CD4-positive, alpha-beta T cell treated with Interferon gamma for 1 hour (primary cell): ENCODE data around the gene MTG1.
"Not testable (repeated sequence)": the region's sequence is repeated elsewhere in the genome, so short reads cannot be mapped to it uniquely, and the experiment has no call there.

ENCODE experiments used
- DNase-seq: peaks from one replicate; pipeline ENCODE4 v3.0.0-alpha.2; 2020

MTG1 gene

DNA sequence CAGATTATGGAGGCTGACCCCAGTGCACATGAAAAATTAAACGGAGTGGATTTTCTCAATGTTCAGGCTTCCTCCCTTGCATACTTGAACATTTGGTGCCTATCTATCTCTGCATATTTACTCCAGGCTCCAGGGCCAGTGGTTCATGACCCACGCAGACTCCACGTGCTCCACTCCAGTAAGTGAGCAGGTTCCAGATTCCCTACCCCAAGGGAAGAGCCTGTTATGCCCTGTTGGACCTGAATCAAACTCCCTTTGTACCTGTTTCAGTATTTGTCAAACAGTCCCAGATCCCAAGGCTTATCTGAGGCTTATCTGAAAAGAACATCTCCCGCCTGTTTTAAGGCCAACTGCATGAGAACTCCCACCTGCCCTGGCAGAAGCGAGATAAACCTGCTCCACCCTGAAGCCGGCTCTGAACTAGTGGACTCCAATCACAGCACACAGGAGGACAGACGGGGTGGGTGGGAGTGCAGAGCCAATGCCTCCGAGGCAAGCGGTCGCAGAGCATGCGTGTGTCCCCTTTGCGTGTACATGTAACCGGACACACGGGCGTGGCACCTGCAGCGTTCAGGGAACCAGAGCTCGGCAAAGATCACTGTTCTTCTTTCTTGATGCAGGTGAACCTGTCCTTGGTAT is 33.9 kb upstream of the MTG1 start:
- DNase-seq: no peak

DNA sequence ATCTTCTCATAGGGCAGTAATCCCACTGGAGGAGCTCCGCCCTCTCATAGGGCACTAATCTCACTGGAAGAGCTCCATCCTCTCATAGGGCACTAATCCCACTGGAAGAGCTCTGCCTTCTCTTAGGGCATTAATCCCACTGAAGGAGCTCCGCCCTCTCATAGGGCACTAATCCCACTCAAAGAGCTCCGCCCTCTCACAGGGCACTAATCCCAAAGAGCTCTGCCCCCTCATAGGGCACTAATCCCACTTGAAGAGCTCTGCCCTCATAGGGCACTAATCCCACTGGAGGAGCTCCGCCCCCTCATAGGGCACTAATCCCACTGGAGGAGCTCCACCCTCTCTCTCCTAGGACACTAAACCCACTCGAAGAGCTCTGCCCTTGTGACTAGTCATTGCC is 32.7 kb upstream of the MTG1 start:
- DNase-seq: no peak

DNA sequence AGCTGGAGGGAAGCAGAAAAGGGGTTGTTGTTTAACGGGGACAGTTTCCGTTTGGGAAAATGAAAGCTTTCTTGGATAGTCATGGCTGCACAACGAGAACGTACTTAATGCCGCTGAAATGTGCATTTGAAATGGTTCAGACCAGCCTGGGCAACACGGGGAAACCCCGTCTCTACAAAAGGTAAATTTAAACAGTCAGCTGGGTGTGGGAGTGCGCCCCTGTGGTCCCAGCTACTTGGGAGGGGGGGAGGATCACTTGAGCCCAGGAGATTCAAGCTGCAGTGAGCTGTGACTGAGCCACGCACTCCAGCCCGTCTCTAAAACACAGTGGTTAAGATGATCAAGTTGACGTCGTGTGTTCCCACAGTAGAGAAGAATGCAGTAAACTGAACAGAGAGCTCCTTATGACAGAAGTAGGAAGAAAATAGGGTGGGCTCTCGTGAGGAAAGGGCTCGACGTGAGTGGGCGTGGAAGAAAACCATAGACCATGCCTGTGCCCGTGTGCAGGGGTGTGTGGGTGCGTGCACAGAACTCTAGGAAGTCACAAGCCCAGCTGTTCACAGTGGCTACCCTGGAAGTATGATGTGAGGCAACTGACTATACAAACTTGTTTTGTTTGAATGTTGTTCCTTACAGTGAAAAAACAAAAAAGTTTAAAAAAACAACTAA is 32.0 kb upstream of the MTG1 start:
- no peak for DNase-seq

DNA sequence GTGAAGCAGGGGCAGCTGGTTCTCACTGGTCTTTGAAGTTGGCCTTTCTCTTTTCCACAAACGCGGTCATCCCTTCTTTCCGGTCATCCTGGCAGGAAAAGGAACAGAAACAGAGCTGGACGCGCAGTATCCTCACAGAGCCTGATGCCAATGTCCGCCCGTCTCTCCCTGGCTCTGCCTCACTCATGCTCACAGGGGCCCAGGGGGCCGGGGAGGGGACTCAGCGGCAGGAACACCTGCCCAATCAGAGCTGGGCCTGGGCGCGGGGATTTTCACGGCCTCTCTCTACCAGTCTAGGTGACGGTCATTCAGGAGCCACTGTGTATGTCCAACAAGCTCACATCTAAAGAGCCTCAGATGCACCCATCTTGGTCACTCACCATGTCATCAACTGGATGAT is 31.1 kb upstream of the MTG1 start:
- DNase-seq: no peak

DNA sequence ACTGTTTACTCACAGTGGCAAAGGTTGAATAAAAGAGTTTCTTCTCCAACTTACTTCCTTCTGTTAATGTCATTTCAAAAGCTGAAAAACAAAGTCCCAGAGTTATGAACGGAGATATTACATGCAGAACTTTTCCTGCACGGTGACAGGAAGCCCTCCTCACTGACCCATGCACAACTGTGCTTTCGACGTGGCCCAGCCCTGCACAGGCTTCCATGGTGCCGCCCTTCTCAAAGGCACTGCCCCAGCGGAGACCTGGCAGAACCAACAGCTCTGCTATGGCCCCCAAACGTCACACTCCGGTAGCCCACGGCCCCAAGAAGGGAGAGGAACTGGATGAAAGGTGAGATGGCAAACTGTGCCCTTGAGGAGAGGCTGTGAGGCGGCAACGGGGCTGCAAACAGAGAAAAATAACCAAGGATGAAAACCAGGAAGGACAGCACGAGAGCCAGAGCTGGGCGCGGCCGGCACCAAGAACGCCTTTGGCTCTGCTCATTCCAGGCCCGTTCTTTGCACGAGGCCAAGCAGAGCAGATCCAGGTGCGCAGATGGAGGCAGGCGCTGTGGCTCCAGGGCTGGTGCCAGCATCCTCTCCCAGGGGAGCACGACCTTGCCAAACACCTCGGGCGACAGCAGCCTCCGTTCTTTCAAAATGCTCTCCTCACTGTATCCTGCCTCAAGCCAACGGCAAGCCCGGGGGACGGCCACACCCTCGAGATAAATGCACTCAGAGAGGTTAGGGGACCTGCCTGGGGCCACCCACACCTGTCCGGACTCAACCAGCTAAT is 29.1 kb upstream of the MTG1 start:
- no peak for DNase-seq

DNA sequence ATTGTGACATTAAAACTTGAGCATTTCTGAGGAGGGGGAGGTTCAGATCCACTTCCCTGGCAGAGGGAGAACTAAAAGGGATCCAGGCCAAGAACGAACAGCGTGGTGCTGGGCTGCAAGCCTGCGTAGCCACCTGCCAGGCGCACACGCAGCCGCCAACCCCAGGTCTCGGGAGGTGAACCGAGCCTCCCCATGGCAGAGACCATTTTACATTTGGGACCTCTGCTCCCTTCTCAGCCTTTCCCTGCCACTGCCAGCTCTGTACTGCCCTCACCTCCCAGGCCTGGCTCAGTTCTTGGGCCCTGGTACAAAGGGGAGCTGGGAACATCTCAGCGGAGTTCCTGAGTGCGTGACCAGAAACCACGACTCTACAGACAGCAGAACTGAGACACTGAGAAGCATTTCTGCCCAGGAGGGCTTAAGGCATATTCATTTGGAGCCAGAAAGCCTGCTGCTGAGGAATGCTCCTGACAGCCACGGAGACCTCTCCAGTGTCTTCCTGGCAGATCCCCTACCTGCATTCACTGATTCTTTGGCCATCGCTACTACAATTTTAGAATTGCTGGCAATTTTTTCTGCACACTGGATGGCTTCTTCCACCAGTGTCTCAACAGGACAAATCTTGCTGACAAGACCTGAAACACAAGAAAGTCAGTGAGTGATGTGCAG is 28.4 kb upstream of the MTG1 start:
- DNase-seq: no peak

DNA sequence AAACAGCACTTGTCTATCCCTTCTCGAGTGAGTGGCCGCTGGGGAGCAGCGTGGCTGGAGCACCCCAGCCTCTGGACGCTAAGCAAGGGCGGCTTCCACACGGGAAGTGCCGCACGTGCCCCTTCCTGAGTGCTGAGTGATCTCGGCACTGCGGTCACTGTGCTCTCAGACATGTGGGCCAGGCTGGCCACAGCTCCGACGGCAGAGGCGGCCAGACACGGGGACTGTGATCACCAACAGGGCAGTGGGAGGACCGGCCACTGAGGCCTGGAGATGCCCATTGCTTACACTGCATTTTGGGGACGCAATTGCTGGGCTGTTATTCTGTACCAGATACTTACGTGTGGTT is 27.9 kb upstream of the MTG1 start:
- no peak for DNase-seq

DNA sequence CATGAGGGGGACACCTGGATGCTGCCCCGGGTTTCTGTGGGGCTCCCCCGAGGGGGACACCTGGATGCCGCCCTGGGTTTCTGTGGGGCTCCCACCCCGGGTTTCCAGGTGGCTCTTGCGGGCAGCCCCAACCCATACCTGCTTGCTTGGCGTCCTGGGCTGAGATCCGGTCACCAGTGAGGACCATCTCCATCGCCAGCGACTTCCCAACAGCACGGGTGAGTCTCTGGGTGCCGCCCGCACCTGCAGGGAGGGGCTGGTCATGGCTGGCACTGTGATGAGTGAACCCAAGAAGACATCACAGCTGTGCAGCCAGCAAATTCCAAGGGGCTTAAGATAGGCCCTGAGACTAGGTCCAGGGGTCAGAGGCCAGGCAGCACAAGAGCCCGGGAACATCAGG is 27.2 kb upstream of the MTG1 start:
- DNase-seq: no peak

DNA sequence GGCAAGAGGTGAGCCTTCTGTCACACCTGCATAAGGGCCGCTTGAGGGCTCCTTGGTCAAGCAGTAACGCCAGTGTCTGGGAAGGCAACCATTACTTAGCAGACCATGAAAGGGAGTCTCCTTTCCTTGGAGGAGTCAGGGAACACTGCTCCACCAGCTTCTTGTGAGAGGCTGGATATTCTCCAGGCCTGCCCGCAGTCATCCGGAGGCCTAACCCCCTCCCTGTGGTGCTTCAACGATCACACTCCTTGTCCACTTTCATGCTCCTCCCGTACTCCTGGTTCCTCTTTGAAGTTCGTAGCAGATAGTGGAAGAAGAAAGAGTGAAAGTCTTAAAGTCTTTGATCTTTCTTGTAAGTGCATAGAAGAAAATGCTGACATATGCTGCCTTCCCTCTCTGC is 26.5 kb upstream of the MTG1 start:
- not testable (repeated sequence) for DNase-seq

DNA sequence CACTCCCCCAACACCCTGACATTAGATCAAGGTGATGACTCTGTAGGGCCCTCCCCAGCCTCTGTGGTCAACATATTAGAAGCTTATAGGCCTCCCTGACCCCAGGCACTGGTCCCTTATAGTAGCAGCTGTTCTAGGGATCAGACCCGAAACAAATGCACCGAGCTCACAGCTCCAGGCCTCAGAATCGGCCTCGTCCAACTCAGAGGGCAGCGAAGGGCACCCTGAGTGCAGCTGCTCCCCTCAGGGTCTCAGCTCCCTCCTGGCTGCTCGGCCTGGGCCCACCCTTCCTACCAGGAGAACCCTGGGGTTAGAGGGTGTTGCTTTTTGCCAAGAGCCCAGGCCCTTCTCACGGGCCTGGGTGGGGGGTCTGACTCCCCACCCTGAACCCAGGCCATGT is 25.8 kb upstream of the MTG1 start:
- DNase-seq: no peak

DNA sequence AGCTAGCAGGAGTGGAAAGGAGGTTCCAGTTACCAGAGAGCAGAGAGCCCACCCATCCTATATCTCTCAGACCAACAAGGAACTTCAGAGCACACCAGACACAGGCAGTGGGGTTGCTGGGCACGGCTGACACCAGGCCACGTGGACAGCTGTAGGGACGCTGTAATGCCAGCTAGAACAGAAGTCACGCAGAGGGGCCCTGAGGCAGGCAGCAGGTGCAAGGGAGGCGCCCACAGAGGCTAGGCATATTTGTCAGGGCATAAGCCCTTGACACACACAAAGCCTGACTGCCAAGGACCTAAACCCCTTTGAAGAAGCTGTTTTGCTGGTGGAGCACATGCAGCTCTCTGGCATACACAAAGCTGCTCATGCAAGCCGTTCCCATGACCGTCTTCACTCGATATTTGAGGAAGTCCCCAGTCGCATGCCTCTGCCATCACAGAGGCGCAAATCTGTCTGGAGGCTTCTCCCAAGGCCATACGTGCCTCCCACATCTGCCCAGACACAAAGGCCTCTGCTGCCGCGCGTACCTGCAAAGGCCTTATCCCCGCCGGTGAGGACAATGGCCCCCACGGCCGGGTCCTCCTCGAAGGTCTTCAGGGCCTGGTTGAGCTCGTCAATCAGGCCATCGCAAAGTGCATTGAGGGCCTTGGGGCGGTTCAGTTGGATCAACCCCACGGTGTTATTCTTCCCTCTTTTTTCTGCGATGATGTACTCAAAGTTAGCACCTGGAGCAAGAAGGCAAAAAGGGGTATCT is 23.7 kb upstream of the MTG1 start:
- DNase-seq: no peak

DNA sequence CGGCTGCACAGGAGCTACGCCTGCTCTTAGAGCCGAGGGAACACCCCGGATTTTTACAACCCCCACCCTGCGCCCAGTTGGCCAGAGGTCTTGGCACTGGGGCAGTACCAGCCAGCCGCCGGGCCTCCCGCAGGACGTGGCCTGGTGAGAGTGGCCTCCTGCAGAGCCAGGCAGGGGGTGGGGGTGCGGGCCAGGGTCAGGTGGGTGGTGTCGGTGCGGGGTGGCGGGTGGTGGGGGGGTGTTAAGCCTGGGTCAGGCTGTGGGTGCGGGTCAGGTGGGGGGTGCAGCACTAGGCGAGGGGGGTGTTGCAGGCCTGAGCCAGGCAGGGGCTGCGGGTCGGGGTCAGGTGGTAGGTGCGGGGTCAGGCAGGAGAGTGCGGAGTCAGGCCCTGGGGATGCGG is 21.4 kb upstream of the MTG1 start:
- no peak for DNase-seq

DNA sequence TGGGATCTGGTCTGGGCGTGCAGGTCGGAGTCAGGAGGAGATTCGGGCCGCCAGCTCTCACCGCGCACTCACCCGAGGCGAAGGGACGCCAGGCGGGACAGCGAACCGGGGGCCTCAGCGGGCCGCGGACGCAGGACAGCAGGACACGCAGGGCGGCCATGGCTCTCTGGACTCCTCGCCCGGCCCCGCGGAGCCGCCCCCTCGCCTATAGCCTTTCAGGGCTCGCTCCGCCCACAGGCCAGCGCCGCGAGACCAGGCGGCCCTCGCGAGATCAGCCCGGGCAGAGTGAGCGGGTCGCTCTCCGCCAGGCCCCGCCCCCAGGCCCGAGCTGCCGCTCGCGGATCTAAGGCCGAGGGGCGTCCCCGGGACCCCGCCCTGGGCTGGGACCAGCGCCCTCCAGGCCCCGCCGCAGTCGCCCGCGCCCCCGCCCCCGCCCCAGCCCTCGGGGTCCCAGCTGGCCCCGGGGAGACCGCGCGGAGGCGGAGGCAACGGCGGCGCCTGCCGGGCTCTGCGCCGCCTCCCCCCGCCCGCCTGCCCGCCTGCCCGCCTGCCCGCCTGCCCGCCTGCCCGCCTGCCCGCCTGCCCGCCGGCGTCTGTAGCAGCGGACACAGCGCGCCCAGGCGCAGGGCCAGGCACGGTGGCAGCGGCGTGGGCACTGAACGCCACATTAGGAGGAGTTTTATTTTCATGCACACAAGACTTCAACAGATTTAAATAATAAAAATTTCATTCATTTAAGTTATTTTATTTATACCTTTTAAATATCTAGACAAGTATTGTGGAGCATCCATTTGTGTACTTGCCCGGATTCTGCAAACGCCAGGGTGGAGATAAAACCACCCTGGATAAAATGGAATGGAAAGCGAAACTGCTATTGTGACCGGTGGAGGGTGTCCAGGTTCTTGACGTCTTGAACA is 20.5 kb upstream of the MTG1 start, which contains the start of gene ECHS1:
ECHS1 (minus strand) TSS at position 181 of the 917 bp plus-strand sequence; CDS start at position 160, 21 bp downstream.
- peak; percentile 90 for DNase-seq

DNA sequence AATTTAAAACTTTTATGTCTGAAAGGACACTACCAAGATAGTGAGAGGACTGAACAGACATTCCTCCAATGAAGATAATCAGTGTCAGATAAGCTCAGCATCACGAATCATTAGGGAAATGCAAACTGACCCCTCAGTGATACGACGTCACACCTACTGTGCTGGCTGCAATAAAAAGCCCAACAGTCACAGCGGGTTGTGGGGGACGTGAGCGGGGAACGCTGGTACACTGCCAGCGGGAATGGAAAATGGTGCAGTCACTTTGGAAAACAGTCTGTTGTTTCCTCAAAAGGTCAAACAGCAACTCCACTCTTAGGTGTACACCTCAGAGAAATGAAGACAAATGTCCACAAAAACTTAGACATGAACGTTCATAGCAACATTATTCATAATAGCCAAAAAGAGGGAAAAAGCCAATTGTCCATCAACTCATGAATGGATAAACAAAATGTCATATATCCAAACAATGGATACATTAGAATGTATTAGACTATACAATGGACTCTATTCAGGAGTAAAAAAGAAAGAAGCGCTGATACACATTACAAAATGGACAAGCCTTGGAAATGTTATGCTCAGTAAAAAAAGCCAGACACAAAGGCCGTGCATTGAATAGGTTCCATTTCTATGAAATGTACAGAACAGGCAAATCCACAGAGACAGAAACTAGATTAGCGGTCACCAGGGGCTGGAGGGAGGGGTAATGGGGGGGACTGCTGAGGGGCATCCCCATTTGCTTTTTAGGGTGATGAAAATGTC is 18.4 kb upstream of the MTG1 start:
- no peak for DNase-seq

DNA sequence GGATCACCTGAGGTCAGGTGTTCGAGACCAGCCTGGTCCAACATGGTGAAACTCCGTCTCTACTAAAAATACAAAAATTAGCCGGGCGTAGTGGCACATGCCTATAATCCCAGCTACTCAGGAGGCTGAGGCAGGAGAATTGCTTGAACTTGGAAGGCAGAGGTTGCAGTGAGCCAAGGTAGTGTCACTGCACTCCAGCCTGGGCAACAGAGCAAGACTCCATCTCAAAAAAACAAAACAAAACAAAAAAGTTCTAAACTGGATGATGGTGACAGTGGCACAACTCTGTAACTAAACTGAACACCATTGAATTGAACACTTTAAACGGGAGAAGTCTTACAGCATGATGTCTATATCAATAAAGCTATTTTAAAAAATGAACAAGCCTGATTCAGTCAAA is 17.8 kb upstream of the MTG1 start:
- DNase-seq: not testable (repeated sequence)

DNA sequence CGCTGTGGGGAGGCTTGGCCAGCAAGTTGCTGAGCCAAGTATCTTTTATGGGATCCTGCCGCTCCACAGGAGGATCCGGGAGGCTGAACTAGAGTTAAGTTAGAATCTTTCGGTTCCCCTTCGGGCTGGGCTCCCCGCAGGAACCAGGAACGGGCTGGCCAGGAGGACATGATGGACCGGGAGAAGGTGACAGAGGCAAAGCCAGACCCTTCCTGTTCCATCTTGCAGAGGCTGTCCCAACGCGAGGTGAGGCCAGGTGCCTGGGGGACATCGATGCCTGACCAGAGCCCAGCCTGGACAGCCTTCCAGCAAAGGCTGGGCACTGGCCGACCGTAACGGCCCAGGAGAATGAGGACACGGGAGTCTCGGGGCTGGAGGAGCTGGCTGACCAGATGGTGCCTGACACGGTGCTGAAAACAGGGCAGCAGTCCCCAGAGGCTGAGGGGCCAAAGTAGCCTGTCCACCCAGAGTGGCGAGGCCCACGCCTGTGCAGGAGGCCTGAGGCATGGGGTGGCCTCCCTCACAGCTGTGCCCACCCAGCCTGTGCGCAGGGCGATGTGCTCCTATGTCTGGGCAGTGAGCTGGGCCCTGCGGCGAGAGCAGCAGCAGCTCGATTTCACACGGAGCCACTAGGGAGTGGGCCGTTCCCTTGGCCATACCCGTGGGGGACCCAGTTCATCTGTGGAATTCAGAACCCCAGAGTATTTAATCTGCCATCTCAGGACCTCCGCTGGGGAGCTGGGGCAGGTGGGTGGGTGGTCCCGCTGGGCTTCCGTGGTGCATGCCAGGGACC is 16.7 kb upstream of the MTG1 start:
- DNase-seq: no peak

DNA sequence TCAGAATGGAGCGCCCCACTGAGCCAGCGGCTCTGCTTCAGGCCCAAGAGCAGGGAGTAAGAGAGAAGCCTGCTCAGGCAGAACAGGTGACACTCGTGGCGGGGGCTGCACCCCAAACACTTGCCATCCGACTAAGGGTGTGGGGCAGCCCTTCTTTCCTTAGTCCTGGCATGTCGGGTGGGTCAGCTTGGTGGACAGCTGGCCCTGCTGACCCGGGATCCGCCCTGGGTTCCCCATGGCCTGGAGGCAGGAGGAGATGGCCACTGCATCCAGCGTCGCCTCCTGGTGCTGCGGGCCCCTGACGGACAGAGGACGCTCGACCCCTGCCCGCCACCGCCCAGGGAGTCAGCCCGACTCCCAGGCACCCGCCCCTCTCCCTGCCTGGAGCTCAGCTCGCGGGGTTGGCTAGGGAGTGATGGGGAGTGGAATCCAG is 16.1 kb upstream of the MTG1 start:
- no peak for DNase-seq

DNA sequence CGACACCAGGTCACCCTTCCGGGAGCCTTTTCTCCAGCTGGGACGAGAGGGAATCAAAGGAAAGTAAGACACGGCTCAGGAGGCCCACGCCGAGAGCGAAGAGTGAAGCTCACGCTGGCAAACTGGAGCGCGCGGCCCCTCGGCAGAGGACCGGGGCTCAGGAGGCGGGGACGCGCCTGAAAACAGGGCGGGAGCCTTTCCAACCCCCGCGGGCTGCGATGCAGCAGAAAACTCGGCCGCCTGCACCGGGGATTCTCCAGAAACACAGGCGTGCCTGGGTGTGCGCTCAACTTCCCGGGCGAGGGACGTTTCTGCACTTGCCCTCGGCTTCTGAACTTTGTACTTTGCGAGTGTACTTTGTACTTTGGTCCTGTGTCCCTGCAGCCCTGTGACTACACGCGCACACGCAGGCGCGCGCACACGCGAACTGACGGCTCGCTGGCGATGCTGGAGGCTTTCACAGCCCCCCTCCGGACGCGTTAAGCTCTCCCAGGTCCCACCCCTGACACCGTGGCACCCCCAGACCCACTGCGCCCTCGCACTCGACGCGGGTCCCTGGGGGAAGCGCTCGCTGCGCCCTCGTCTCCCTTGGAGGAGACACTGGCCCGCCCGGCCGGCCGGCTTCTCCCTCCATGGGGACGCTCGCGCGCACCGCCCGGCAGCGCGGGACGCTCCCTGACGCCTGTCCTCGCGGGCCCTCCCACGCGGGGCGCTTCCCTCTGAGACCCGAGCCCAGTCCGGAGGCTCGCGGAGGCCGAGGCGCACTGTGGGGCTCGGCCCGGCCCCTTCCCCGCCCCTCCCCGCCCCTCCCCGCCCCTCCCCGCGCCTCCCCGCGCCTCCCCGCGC is 15.5 kb upstream of the MTG1 start:
- peak; percentile 44 for DNase-seq
